Measurements from ENCODE around the gene ZNHIT6. TPM values are rescaled to one million over a fixed set of nuclear protein-coding genes. Genes with fewer than 3 reads are reported as not detected.
A peak's percentile ranks its signal among the peaks of the same experiment; 100 is the strongest.

Gene ZNHIT6
- total RNA-seq, 1 donor from 2014 or later: 8.7 TPM

- Histone ChIP-seq H3K36me3 (peaks cover 2% of the 10 kb centered on the region), H3K27ac (replicated peaks) (peak overlapping the region; percentile 59), H3K9me3 (replicated peaks) (no peaks in the 10 kb centered on the region), H3K4me3 (no peak overlapping the region), H3K4me1 (peaks cover 12% of the 10 kb centered on the region), H3K27me3 (ENCODE audit: low read depth) (no peaks in the 10 kb centered on the region)
- DNase-seq: peak; percentile 52
- TF ChIP-seq CTCF (IDR thresholded peaks at IDR 0.05; ENCODE audit: borderline replicate concordance): no peak
- intact Hi-C loops (cut with micrococcal nuclease): no loop called here
Observed at GRCh38 chr1:85628791-85629531, 79.3 kb downstream of the ZNHIT6 start.

DNA sequence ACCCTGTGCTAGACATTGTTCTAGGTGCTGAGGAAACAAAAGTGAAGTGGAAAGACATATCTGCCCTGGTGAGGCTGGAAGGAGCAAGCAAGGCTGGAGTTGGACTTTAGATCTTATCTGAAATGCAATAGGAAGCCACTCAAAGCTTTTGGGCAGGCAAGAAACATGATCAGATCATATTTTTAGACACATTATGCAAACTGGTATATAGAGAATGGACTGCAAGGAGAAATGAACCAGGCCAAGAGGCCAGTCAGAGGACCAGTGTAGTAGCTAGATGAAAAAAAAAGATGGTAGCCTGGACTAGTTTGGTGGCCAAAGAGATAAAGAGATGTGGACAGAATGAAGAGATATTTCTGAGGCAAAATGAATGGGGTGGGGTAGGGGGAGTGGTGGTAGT lies 81.4 kb downstream of the ZNHIT6 start:
- Histone ChIP-seq H3K9me3 (replicated peaks) (peaks cover 13% of the 10 kb centered on the region), H3K36me3 (peaks cover 16% of the 10 kb centered on the region), H3K27ac (replicated peaks) (no peak overlapping the region), H3K4me3 (no peak overlapping the region), H3K27me3 (ENCODE audit: low read depth) (no peaks in the 10 kb centered on the region), H3K4me1 (peaks cover 12% of the 10 kb centered on the region)
- TF ChIP-seq CTCF (IDR thresholded peaks at IDR 0.05; ENCODE audit: borderline replicate concordance): no peak
- intact Hi-C loops (cut with micrococcal nuclease): no loop called here
- DNase-seq: no peak

- peaks cover 32% of the 10 kb centered on the region for H3K36me3 ChIP-seq
- DNase-seq: no peak
- peaks cover 12% of the 10 kb centered on the region for H3K4me1 ChIP-seq
- TF ChIP-seq CTCF (IDR thresholded peaks at IDR 0.05; ENCODE audit: borderline replicate concordance): no peak
- no peak overlapping the region for H3K27ac ChIP-seq (replicated peaks)
- H3K4me3 ChIP-seq: no peak overlapping the region
- intact Hi-C loops (cut with micrococcal nuclease): no loop called here
- H3K27me3 ChIP-seq (ENCODE audit: low read depth): no peaks in the 10 kb centered on the region
- H3K9me3 ChIP-seq (replicated peaks): peaks cover 24% of the 10 kb centered on the region
Observed at GRCh38 chr1:85624361-85624760, 83.9 kb downstream of the ZNHIT6 start.

DNA sequence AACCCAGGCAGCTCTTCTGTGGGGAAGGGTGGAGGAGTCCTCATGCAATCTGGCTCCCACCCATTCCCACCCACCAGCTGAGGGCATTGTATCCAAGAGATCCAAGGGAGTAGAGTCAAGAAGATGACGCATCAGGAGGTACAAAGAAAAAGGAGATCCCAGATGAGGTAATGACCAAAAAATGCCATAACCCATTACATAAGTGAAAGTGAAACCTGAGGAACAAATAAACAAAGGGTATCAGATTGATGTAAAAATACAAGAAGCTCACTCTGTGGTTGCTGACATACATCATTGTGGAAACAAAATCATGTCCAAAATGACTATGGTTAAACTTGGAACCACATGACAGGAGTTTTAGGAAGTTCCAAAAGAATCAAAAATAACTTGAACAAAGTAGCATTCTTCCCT lies 85.2 kb downstream of the ZNHIT6 start:
- no peak overlapping the region for H3K4me3 ChIP-seq
- H3K36me3 ChIP-seq: peaks cover 32% of the 10 kb centered on the region
- H3K9me3 ChIP-seq (replicated peaks): peaks cover 24% of the 10 kb centered on the region
- intact Hi-C loops (cut with micrococcal nuclease): no loop called here
- no peaks in the 10 kb centered on the region for H3K27me3 ChIP-seq (ENCODE audit: low read depth)
- no peaks in the 10 kb centered on the region for H3K4me1 ChIP-seq
- DNase-seq: no peak
- TF ChIP-seq CTCF (IDR thresholded peaks at IDR 0.05; ENCODE audit: borderline replicate concordance): no peak
- H3K27ac ChIP-seq (replicated peaks): no peak overlapping the region

DNA sequence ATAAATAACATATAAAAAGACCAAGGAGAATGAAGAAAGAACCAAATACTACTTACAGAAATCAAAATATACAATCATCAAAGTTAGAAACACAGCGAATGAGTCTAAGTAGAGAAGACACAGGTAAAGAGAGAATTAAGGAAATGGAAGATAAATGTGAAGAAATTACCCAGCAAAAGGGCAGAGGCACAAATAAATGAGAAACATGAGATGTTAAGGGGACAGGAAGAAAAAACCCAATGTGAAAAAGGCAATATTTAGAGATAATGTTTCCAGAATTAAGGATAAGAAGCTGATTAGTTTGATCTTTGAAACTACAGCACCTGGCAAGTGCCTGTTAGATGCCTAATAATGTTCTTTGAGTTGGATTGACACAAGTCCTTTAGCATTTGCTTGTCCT lies 86.8 kb downstream of the ZNHIT6 start:
- no peak for DNase-seq
- no peak for TF ChIP-seq CTCF (IDR thresholded peaks at IDR 0.05; ENCODE audit: borderline replicate concordance)
- intact Hi-C loops (cut with micrococcal nuclease): no loop called here
- no peaks in the 10 kb centered on the region for H3K27me3 ChIP-seq (ENCODE audit: low read depth)
- H3K4me3 ChIP-seq: no peak overlapping the region
- H3K36me3 ChIP-seq: peaks cover 32% of the 10 kb centered on the region
- H3K9me3 ChIP-seq (replicated peaks): peaks cover 24% of the 10 kb centered on the region
- H3K27ac ChIP-seq (replicated peaks): no peak overlapping the region
- no peaks in the 10 kb centered on the region for H3K4me1 ChIP-seq
